ENCODE measurements around the gene SLC35E3.
A peak's percentile ranks its signal among the peaks of the same experiment; 100 is the strongest.

SLC35E3 gene

DNA sequence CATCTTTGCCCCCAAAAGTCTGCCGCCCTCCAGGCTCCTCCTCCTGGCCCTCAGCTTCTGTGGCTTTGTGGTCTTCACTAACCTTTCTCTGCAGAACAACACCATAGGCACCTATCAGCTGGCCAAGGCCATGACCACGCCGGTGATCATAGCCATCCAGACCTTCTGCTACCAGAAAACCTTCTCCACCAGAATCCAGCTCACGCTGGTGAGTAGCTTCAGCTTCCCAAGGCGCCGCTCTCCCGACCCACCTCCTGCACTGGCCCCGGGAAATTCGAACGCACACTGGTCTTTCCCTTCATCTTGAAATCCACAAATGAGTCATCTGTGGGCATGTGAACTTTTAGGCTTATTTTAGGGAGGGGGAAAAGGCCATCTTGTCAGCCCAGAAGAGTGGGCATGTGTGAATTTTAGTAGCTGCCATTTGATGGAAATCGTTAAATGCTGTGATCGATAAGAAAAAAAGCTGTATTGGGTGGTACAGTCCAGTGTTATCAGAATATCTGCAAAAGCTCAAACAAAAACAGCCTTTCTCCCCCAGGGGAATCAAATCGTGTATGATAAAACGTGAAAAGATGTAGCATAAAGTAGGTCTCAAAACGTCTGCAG lies 700 bp downstream of the SLC35E3 start:
- Histone ChIP-seq H3K4me3 (ENCODE audit: insufficient read length, low read depth) (peak overlapping the region; percentile 85), H3K27me3 (ENCODE audit: insufficient read depth, insufficient read length) (no peaks in the 10 kb centered on the region), H3K9me3 (ENCODE audit: insufficient read depth, low read length) (no peaks in the 10 kb centered on the region), H3K4me1 (ENCODE audit: insufficient read depth, insufficient read length) (peaks cover 4% of the 10 kb centered on the region), H3K9ac (ENCODE audit: insufficient read length, low read depth) (peak overlapping the region; percentile 90), H3K36me3 (ENCODE audit: insufficient read depth, insufficient read length, low read length) (peaks cover 59% of the 10 kb centered on the region)
- DNase-seq (ENCODE audit: low read depth, low spot score): peak; percentile 18
- TF ChIP-seq YY1 (IDR thresholded peaks at IDR 0.05; ENCODE audit: insufficient read depth, insufficient read length) (no peak), ZNF274 (IDR thresholded peaks at IDR 0.05; ENCODE audit: low read depth, low read length) (no peak), SUZ12 (IDR thresholded peaks at IDR 0.05; ENCODE audit: extremely low read depth, insufficient read depth, insufficient read length) (no peak)

DNA sequence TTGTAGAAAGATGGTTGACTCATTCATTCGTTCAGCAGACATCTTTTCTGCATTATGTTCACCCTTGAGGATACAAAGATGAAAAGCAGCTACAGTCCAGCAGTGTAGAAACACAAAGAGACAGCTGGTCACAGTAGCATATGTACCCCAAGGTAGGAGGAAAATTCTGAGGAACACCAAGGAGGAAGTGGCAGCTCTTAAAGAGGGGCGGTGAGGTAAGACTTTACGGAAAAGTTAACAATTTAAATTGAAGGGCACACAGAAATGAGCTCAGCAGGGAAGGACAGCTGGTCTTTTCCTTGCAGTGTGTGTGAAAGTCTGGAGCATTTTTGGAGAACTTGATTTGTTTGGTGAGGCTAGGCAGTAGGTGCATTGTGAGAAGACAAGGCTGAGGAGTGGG lies 3.5 kb downstream of the SLC35E3 start:
- H3K4me3 ChIP-seq (ENCODE audit: insufficient read length, low read depth): no peak overlapping the region
- H3K9me3 ChIP-seq (ENCODE audit: insufficient read depth, low read length): no peaks in the 10 kb centered on the region
- peaks cover 53% of the 10 kb centered on the region for H3K36me3 ChIP-seq (ENCODE audit: insufficient read depth, insufficient read length, low read length)
- no peak overlapping the region for H3K9ac ChIP-seq (ENCODE audit: insufficient read length, low read depth)
- H3K4me1 ChIP-seq (ENCODE audit: insufficient read depth, insufficient read length): peaks cover 4% of the 10 kb centered on the region
- DNase-seq (ENCODE audit: low read depth, low spot score): no peak
- no peaks in the 10 kb centered on the region for H3K27me3 ChIP-seq (ENCODE audit: insufficient read depth, insufficient read length)
- TF ChIP-seq ZNF274 (IDR thresholded peaks at IDR 0.05; ENCODE audit: low read depth, low read length): no peak
- TF ChIP-seq SUZ12 (IDR thresholded peaks at IDR 0.05; ENCODE audit: extremely low read depth, insufficient read depth, insufficient read length): no peak
- TF ChIP-seq YY1 (IDR thresholded peaks at IDR 0.05; ENCODE audit: insufficient read depth, insufficient read length): no peak

DNA sequence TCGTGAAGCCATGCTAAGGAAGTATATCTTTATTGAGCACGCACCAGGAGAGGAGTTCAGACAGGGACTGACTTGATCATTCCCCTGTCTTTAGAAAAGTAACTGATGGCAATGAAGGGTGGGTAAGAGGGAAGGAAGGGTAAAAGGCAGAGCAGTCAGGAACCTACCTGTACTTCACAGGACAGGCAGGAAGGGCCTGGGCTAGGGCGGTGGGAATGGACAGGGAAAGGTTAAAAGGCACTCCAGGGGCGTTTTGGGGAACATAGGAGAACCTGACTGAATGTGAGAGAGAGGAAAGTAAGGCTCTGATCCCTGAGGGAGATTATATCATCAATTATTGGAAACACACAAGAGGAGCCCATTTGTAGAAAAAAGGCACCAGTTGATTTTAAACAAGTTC lies 3.9 kb downstream of the SLC35E3 start:
- no peak for DNase-seq (ENCODE audit: low read depth, low spot score)
- Histone ChIP-seq H3K9ac (ENCODE audit: insufficient read length, low read depth) (no peak overlapping the region), H3K27me3 (ENCODE audit: insufficient read depth, insufficient read length) (no peaks in the 10 kb centered on the region), H3K4me3 (ENCODE audit: insufficient read length, low read depth) (no peak overlapping the region), H3K4me1 (ENCODE audit: insufficient read depth, insufficient read length) (peaks cover 4% of the 10 kb centered on the region), H3K36me3 (ENCODE audit: insufficient read depth, insufficient read length, low read length) (peaks cover 53% of the 10 kb centered on the region), H3K9me3 (ENCODE audit: insufficient read depth, low read length) (no peaks in the 10 kb centered on the region)
- TF ChIP-seq SUZ12 (IDR thresholded peaks at IDR 0.05; ENCODE audit: extremely low read depth, insufficient read depth, insufficient read length) (no peak), YY1 (IDR thresholded peaks at IDR 0.05; ENCODE audit: insufficient read depth, insufficient read length) (no peak), ZNF274 (IDR thresholded peaks at IDR 0.05; ENCODE audit: low read depth, low read length) (no peak)

DNA sequence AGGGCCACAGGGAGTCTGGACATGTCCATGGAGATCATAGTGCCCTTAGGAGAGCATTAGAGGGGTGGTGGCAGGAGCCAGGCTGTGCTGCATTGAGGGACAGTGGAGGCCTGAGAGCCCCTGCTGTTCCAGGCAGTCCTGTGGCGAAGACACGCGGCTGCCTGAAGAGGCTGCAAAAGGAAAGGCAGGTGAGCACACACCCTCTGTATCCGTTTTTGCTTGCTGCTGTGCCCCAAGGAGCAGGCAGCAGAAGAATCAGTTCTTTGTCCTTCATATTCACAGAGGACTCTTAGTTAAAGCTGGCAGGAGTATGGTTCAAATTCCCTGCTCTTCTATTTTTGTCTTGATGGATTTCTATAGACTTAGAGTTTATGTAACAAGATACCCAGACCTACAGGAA lies 4.5 kb downstream of the SLC35E3 start:
- peaks cover 58% of the 10 kb centered on the region for H3K36me3 ChIP-seq (ENCODE audit: insufficient read depth, insufficient read length, low read length)
- H3K27me3 ChIP-seq (ENCODE audit: insufficient read depth, insufficient read length): no peaks in the 10 kb centered on the region
- peaks cover 4% of the 10 kb centered on the region for H3K4me1 ChIP-seq (ENCODE audit: insufficient read depth, insufficient read length)

DNA sequence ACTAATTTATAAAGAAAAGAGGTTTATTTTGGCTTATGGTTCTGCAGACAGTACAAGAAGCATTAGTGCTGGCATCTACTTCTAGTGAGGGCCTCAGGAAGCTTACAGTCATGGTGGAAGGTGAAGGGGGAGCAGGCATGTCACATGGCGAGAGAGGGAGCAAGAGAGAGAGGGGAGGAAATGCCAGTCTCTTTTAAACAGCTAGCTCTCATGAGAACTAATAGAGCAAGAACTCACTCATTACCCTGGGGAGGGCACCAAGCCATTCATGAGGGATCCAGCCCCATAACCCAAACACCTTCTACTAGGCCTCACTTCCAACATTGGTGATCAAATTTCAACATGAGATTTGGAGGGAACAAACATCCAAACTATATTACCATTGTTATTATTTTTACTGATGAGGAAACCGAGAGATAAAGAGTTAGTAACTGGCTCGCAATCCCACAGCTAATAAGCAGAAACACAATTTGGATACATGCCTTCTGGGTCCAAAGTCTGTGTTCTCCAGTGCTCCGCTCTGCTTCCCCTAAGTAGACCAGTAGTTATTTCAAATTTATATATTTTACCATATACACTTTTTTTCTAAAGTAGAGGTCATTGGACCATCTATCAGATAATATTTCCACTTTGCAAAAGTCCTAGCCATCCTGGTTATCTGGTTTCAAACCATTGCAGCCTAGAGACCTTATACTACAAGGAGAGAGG lies 9.7 kb downstream of the SLC35E3 start:
- Histone ChIP-seq H3K4me3 (ENCODE audit: insufficient read length, low read depth) (no peak overlapping the region), H3K36me3 (ENCODE audit: insufficient read depth, insufficient read length, low read length) (peaks cover 67% of the 10 kb centered on the region), H3K27me3 (ENCODE audit: insufficient read depth, insufficient read length) (no peaks in the 10 kb centered on the region), H3K9me3 (ENCODE audit: insufficient read depth, low read length) (no peaks in the 10 kb centered on the region), H3K9ac (ENCODE audit: insufficient read length, low read depth) (no peak overlapping the region), H3K4me1 (ENCODE audit: insufficient read depth, insufficient read length) (no peaks in the 10 kb centered on the region)
- no peak for DNase-seq (ENCODE audit: low read depth, low spot score)
- no peak for TF ChIP-seq SUZ12 (IDR thresholded peaks at IDR 0.05; ENCODE audit: extremely low read depth, insufficient read depth, insufficient read length)

More for the DNA sequence above, 4.5 kb downstream of the SLC35E3 start:
- no peaks in the 10 kb centered on the region for H3K9me3 ChIP-seq (ENCODE audit: insufficient read depth, low read length)
- TF ChIP-seq YY1 (IDR thresholded peaks at IDR 0.05; ENCODE audit: insufficient read depth, insufficient read length): no peak
- no peak for TF ChIP-seq ZNF274 (IDR thresholded peaks at IDR 0.05; ENCODE audit: low read depth, low read length)
- TF ChIP-seq SUZ12 (IDR thresholded peaks at IDR 0.05; ENCODE audit: extremely low read depth, insufficient read depth, insufficient read length): no peak
- H3K4me3 ChIP-seq (ENCODE audit: insufficient read length, low read depth): no peak overlapping the region
- no peak overlapping the region for H3K9ac ChIP-seq (ENCODE audit: insufficient read length, low read depth)
- DNase-seq (ENCODE audit: low read depth, low spot score): no peak

DNA sequence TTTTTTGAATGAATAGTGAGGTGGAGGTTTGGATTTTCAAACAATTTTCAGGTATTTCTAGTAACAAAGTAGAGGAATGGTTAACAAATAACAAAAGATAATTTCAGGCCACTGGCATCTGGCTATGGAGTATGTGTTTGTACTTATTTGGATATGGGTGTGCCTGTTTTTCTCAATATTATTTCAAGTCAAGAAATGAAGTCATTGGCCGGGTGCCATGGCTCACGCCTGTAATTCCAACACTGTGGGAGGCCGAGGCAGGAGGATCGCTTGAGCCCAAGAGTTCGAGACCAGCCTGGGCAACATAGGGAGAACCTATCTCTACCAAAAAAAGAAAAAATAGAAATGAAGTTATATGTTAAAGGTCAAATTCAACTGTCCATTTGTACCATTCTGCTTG lies 13.9 kb downstream of the SLC35E3 start:
- no peaks in the 10 kb centered on the region for H3K27me3 ChIP-seq (ENCODE audit: insufficient read depth, insufficient read length)

DNA sequence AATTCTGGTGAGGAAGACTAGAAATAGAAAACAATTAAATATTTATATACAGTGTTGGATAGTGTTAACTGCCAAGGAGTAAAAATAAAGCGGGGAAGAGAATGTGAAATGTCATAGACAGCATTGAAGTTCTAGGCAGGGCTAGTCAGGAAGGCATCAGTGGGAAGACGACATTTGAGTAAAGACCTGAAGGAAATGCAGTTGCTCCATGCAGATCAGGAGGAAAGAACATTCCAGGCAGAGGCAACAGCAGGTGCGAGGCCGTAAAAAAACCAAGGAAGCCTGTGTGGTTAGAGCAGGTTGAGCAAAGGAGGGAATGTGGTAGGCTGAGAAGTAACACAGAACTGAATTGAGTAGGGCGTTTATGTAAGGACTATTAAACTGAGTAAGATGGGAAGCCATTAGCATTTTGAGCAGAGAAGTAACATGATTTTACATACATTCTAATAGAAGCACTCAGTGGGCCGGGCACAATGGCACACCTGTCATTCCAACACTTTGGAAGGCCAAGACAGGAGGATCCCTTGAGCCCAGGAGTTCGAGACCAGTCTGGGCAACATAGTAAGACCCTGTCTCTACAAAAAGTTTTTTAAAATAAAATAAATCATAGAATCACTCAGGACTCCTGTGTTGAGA lies 14.9 kb downstream of the SLC35E3 start:
- Histone ChIP-seq H3K4me1 (ENCODE audit: insufficient read depth, insufficient read length) (no peaks in the 10 kb centered on the region), H3K27me3 (ENCODE audit: insufficient read depth, insufficient read length) (no peaks in the 10 kb centered on the region), H3K9ac (ENCODE audit: insufficient read length, low read depth) (no peak overlapping the region), H3K36me3 (ENCODE audit: insufficient read depth, insufficient read length, low read length) (peaks cover 57% of the 10 kb centered on the region), H3K4me3 (ENCODE audit: insufficient read length, low read depth) (no peak overlapping the region), H3K9me3 (ENCODE audit: insufficient read depth, low read length) (no peaks in the 10 kb centered on the region)
- TF ChIP-seq SUZ12 (IDR thresholded peaks at IDR 0.05; ENCODE audit: extremely low read depth, insufficient read depth, insufficient read length) (no peak), YY1 (IDR thresholded peaks at IDR 0.05; ENCODE audit: insufficient read depth, insufficient read length) (no peak), ZNF274 (IDR thresholded peaks at IDR 0.05; ENCODE audit: low read depth, low read length) (no peak)
- no peak for DNase-seq (ENCODE audit: low read depth, low spot score)

More for the DNA sequence above, 13.9 kb downstream of the SLC35E3 start:
- no peak overlapping the region for H3K4me3 ChIP-seq (ENCODE audit: insufficient read length, low read depth)
- H3K36me3 ChIP-seq (ENCODE audit: insufficient read depth, insufficient read length, low read length): peaks cover 63% of the 10 kb centered on the region
- H3K4me1 ChIP-seq (ENCODE audit: insufficient read depth, insufficient read length): no peaks in the 10 kb centered on the region
- H3K9ac ChIP-seq (ENCODE audit: insufficient read length, low read depth): no peak overlapping the region
- DNase-seq (ENCODE audit: low read depth, low spot score): no peak
- no peaks in the 10 kb centered on the region for H3K9me3 ChIP-seq (ENCODE audit: insufficient read depth, low read length)
- no peak for TF ChIP-seq ZNF274 (IDR thresholded peaks at IDR 0.05; ENCODE audit: low read depth, low read length)
- no peak for TF ChIP-seq SUZ12 (IDR thresholded peaks at IDR 0.05; ENCODE audit: extremely low read depth, insufficient read depth, insufficient read length)
- TF ChIP-seq YY1 (IDR thresholded peaks at IDR 0.05; ENCODE audit: insufficient read depth, insufficient read length): no peak
